HG03432 (cell line): ENCODE measurements around the gene ANHX.
"Not testable (repeated sequence)": the region's sequence is repeated elsewhere in the genome, so short reads cannot be mapped to it uniquely, and the experiment has no call there.

ENCODE experiments used
- ATAC-seq: cut with Tn5 transposase; IDR thresholded peaks from one replicate; pipeline ENCODE4 v1.9.1; 2021; ENCODE audit warnings: mild to moderate bottlenecking, moderate library complexity; ENCODE audit not compliant: unreplicated experiment

ANHX gene

DNA sequence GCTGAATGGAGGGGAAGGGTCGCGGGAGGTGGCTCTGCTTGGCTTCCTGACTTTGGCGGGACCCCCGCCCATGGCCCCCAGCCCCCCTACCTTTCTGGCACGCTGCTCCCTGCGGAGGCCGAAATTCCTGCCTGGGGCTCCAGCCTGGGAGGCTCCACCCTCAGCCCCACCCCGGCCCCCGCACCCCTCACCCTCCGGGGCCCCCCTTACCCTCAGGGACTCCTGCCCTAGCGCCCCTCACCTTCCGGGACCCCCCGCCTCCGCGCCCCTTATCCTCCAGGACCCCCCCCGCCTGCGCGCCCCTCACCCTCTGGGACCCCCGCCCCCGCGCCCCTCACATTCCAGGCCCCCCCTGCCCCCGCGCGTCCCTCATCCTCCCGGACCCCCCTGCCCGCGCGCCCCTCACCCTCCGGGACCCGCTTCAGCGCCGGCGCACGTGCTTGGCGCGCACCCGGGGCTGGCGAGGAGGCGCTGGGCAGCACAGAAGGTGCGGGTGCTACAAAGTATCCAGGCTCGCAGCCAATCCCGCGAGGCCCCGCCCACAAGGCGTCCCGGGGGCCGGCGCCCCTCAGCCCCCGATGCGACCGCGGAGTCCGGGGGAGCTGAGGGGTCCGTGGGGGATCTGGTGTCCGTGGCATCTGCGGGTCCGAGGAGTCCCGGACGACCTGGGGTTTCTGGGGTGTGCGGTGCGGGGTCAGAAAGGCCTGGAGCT, at the start of gene ANHX:
ANHX (minus strand) TSS at position 477 of the 712 bp plus-strand sequence. CDS start 1,521 bp downstream, outside the sequence.
- ATAC-seq = no peak

GRCh38 chr12:133264668-133265067, 29.0 kb upstream of the ANHX start:
- ATAC-seq = not testable (repeated sequence)

- no peak for ATAC-seq
Measured at GRCh38 chr12:133264173-133264572, 28.5 kb upstream of the ANHX start.

GRCh38 chr12:133256321-133256720, 20.6 kb upstream of the ANHX start:
- no peak for ATAC-seq

DNA sequence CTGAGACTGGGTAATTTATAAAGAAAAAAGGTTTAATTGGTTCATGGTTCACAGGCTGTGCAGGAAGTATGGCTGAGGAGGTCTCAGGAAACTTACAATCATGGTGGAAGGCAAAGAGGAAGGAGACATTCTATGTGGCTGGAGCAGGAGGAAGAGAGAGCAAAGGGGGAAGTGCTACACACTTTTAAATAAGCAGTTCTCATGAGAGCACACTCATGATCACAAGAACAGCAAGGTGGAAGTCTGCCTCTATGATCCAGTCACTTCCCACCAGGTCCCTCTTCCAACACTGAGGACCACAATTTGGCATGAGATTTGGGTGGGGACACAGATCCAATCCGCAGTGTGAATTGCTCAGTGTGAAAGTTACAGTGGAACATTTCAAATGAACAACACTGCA, 20.2 kb upstream of the ANHX start:
- not testable (repeated sequence) for ATAC-seq

- no peak for ATAC-seq
Measured at GRCh38 chr12:133251732-133252131, 16.1 kb upstream of the ANHX start.

GRCh38 chr12:133236556-133236955, 879 bp upstream of the ANHX start:
- no peak for ATAC-seq

DNA sequence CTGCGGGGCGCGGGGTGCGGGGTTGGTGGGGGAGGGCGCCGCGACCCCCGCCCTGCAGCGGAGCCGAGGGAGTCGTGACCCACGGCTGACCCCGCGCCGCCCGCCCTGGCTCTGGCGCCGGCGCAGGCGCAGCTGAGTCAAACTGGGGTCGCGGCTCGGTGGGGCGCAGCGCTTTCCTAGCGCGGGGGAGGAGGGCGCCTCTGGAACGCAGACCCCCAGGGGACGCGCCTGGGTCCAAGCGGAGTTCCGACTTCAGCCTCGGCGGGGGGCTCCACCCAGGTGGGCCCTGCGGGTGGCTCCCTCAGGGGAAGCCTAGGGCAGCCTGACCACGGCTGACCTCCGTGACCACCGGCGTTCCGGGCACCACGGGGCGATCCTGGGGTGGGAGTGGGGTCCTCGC, 467 bp upstream of the ANHX start:
- no peak for ATAC-seq

DNA sequence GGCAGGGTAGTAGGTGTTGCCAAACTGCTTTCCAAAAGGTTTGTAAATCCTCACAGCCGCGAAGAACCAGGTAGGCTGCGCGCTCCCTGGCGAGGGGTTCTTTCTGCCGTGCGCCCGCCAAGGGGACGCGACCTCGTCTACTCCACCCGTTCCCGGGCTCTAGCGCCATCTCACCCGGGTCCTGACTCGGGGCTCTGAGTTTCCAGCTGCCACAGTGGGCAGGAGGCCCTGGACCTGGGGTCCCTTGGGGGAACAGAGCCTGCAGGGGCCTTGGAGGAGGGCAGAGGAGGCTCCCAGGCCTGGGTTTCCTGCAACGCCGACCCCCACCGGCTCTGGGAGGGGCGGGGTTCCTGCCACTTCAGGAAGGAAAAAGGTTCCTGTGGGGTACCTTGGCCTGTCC, 706 bp downstream of the ANHX start:
- no peak for ATAC-seq

GRCh38 chr12:133233993-133234564, 1.6 kb downstream of the ANHX start:
- no peak for ATAC-seq

- no peak for ATAC-seq
Measured at GRCh38 chr12:133233006-133233405, 2.7 kb downstream of the ANHX start.

GRCh38 chr12:133231001-133231400, 4.7 kb downstream of the ANHX start:
- ATAC-seq = no peak

DNA sequence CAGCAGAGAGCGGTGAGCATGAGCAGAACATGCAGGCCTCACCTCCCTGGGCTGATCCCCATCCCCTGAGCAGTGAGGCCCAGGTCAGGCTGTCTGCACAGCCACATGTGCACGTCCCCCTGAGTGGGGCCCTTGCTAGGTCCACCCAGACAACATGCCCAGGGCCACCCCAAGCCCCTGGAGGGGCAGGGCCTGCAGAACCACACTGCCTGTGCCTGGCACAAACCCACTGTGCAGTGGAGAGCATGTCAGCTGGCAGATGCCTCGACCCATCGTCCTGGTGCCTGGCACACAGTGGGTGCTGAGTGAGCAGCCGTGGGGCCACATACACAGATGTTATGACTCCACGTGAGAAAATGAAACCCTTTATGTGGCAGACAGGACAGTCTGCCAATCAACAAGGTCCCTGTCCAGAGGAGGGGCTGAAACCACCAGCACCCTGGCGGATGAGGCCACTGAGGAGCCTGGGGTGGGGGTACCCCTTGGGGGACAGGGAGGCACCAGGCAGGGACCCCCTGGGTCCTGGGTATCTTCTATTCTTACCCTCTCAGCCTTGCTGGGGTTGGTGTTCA, 8.3 kb downstream of the ANHX start:
- no peak for ATAC-seq

DNA sequence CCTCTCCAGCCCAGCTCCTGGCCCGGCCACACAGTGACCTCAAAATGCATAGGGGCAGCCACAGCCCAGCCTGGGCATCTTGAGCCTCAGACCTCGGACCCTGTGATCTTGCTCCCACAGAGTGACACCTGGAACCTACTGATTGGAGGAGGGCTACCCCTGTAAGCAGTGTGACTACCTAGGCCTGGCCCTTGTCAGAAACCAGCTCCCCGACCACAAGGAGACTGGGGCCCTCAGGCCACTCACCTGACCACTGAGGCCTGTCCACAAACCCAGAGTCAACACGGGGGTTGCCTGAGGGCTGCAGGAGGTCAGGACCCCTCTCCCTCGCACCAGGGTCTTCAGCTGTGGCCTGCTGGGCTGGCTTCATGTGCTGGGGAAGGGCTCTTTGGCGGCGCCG, 9.0 kb downstream of the ANHX start:
- ATAC-seq = no peak

- no peak for ATAC-seq
Measured at GRCh38 chr12:133225527-133225926, 10.2 kb downstream of the ANHX start.

- no peak for ATAC-seq
Measured at GRCh38 chr12:133222211-133222610, 13.5 kb downstream of the ANHX start.

- ATAC-seq = no peak
Measured at GRCh38 chr12:133221241-133221640, 14.4 kb downstream of the ANHX start.

GRCh38 chr12:133220521-133220920, 15.2 kb downstream of the ANHX start:
- ATAC-seq = no peak

DNA sequence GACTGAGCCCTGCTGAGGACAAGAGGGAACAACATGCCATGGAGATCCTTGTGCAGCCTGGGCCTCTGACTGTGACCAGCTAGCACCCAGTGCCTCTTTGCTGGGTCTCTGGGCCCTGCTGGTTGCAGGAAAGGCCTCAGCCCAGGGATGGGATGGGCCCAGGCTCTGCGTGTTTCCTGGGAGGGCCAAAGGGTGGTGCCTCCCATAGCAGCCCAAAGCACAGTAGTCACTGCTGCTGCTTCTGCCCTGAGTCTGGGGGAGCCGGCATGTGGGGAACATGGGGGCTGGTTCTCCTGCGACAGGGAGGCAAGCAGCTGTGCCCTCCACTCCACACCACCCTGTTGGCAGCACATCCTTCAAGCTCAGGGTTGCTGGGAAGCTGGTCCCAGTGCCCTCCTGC, 18.5 kb downstream of the ANHX start:
- no peak for ATAC-seq

- no peak for ATAC-seq
Measured at GRCh38 chr12:133215724-133216123, 20.0 kb downstream of the ANHX start.

GRCh38 chr12:133206390-133206789, 29.3 kb downstream of the ANHX start:
- no peak for ATAC-seq

GRCh38 chr12:133204264-133204603, 31.4 kb downstream of the ANHX start:
- no peak for ATAC-seq
